GM21381 (cell line): ENCODE results near the gene LMNB1.
"Not testable (repeated sequence)": the region's sequence is repeated elsewhere in the genome, so short reads cannot be mapped to it uniquely, and the experiment has no call there.

Source experiments
- ATAC-seq: cut with Tn5 transposase; IDR thresholded peaks from one replicate; pipeline ENCODE4 v1.9.1; 2021; ENCODE audit warnings: mild to moderate bottlenecking, moderate library complexity; ENCODE audit not compliant: unreplicated experiment

LMNB1 gene, protein sequence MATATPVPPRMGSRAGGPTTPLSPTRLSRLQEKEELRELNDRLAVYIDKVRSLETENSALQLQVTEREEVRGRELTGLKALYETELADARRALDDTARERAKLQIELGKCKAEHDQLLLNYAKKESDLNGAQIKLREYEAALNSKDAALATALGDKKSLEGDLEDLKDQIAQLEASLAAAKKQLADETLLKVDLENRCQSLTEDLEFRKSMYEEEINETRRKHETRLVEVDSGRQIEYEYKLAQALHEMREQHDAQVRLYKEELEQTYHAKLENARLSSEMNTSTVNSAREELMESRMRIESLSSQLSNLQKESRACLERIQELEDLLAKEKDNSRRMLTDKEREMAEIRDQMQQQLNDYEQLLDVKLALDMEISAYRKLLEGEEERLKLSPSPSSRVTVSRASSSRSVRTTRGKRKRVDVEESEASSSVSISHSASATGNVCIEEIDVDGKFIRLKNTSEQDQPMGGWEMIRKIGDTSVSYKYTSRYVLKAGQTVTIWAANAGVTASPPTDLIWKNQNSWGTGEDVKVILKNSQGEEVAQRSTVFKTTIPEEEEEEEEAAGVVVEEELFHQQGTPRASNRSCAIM

DNA sequence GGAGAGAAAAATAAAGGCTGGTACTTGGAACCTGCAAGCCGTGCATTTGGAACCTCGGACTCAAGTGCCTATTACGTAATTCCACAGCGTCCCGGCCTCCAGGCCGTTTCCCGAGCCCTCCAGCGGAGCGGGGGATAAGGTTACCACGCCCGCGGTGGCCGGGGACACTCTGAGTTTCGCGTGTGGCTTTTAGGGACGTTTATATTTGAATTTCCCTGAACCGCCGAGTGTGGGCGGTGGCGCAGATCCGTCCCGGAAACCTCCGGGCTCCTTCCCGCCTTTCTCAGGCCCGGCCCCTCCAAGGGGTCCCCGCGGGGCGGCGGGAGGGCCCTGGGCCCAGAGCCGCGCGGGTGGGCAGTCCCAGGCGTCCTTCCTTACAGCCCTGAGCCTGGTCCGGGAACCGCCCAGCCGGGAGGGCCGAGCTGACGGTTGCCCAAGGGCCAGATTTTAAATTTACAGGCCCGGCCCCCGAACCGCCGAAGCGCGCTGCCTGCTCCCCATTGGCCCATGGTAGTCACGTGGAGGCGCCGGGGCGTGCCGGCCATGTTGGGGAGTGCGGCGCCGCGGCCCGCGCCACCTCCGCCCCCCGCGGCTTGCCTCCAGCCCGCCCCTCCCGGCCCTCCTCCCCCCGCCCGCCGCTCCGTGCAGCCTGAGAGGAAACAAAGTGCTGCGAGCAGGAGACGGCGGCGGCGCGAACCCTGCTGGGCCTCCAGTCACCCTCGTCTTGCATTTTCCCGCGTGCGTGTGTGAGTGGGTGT, at the start of gene LMNB1:
LMNB1 (plus strand) TSS at position 638 of the 758 bp plus-strand sequence. CDS start 373 bp downstream, outside the sequence.
- peak; percentile 66 for ATAC-seq

DNA sequence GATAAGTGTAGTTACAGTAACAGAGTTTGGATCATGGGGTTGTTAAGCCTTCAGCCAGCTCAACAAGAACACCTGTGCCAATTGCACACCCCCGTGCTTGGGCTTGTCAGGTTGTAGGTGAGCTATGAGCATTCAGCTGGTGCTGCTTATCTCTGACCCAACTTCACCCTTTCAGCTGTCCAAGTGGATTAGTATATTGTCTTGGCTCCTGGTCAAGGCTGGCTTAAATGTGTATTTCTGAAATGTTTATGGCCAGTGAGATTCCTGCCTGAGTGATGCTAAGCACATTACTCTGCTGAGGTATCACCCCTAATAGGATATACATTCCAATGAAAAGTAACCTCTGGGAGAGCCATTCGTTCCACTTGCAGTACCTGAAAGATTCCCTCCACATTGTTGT, 44.2 kb upstream of the LMNB1 start:
- ATAC-seq: no peak

DNA sequence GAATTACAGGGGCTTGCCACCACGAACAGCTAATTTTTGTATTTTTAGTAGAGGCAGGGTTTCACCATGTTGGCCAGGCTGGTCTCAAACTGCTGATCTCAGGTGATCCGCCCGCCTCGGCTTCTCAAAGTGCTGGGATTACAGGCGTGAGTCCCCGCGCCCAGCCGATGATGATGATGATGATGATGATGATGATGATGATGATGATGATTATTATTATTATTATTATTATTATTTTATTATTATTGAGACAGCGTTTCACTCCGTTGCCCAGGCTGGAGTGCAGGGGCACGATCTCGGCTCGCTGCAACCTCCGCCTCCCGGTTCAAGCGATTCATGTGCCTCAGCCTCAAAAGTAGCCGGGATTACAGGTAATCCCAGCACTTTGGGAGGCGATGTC, 42.4 kb upstream of the LMNB1 start:
- ATAC-seq: not testable (repeated sequence)

DNA sequence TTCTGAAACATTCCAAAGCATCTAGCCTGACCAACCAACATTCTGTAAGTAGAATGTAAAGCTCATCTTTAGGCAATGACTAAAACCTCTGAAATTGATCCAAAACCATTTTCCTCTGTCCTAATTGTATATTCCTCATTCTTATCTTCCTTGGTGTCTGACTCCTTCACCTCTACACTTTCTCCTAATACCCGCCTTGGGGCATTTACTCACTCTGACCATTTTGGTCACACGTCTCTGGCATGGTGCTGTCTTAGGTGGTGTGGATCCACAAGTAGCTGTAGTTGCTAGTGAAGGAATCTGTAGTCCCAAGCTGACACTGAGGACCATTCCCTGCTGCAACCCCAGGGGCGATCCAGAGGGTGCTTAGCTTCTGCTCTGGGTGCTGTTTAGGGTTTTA, 40.8 kb upstream of the LMNB1 start:
- no peak for ATAC-seq

DNA sequence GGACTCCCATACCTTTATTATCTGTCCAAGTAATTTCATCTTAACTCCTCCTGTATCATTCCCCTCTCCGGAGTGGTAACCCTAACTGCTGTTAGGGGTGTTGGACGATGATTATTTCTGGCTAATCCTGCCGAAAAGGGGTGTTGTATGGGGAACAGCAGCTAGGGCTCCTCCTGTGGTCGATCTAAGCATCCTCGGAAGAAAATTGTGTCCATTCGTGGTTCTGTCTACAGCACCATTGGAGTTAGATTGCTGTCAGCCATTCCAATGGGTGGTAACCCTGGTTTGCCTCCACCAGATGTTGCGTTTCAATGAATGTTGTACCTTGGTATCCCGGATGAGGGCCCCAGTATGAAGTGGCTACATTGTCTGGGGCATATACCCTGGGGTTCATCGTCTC, 35.6 kb upstream of the LMNB1 start:
- no peak for ATAC-seq

DNA sequence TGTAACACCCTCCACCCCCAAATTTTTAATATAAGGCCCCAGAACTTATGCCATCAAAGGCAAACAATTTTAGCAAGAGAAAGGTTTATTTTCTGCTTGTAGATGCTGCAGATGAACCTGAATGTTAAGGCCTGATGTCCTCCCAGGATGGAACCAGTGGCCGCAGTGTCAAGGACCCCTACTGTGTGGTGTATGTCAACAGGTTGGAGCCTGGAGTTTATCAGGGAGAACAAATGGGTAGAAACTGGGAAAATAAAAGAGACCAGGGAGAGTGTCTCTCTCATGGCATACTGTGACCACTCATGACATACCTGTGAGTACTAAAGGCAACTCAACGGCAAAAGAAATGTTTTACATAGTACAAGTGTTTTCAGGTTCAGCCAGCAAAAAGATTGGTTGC, 34.5 kb upstream of the LMNB1 start:
- no peak for ATAC-seq

DNA sequence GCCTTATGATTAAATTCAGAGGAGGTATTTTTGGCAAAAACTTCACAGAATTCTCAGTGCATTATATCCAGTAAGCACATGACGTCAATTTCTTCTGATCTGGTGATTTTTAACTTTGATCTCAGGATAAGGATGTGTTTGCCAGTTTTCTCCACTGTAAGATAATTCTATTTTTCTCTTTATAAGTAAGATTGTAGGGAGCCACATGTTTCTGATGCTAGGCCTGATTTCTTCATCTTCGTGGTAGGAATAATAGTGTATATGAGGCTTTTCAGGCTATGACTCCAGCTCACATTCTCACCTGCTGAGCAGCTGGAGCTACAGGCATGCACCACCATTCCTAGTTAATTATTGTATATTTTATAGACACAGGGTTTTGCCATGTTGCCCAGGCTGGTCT, 32.1 kb upstream of the LMNB1 start:
- ATAC-seq: no peak

DNA sequence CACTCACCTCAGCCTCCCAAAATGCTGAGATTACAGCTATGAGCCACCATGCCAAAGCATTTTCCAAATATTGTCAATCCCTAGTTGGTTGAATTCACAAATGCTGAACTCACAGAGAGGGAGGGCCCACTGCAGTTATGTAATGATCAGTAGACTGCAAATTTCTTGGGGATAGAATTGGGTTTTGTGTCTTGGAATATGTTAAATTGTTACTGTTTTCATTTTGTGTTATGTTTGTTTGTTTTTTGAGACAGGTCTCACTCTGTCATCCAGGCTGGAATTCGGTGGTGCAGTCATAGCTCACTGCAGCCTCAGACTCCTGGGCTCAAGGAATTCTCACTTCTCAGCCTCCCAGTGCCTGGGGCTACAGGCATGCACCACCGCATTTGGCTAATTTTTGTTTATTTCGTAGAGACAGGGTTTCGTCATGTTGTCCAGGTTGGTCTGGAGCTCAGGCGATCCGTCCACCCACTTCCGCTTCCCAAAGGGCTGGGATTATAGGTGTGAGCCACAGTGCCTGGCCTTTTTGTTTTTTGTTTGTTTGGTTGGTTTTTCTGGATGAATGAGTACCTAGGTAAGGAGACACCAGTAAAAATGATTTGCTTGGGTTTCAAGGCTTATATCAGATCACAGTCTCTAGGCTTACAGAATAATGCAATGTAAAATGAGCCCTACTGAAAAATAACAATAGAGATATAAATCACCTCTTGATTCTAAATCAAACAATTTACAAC, 31.5 kb upstream of the LMNB1 start:
- no peak for ATAC-seq

DNA sequence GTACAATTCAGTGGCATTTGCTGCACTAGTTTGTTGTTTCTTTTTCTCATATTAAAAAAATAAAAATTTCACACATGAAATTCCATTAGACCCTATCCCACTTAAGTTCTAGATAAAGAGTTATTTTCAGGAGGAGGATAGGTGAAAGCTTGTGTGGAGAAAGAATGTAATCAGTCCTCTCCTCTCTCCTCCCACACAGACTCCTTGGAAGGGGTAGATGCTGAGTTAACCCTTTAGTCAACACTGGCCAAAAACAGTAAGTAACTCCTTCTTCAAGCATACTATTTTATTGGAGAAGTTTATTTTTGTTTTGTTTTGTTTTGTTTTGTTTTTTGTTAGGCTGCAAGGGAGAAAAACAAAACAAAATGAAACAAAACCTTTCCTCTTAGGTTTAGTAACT, 30.6 kb upstream of the LMNB1 start:
- ATAC-seq: no peak

DNA sequence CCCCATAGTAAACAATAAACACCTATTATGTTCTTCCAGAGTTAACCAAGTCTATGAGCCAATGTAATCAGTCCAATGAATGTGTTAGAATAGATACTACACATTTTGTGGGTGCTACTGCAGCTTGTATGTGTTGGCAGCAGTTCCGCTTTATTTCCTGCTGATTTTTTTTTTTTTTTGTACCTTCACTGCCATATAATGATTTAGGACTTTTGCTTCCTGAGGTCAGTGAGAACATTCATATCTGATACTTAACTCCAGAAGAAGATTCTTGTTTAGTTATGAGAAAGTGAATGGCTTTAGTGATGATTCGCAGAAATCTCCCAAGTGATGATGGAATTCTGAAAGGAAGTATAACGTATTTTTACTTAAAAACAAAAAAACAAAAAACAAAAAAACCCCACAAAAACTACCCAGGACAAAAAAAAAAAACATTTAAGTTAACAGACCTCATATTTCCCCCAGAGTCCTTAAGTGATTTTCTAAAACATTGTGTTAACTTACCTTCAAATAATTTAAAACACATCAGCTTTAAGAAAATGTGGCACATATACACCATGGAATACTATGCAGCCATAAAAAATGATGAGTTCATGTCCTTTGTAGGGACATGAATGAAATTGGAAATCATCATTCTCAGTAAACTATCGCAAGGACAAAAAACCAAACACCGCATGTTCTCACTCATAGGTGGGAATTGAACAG, 24.7 kb upstream of the LMNB1 start:
- no peak for ATAC-seq

DNA sequence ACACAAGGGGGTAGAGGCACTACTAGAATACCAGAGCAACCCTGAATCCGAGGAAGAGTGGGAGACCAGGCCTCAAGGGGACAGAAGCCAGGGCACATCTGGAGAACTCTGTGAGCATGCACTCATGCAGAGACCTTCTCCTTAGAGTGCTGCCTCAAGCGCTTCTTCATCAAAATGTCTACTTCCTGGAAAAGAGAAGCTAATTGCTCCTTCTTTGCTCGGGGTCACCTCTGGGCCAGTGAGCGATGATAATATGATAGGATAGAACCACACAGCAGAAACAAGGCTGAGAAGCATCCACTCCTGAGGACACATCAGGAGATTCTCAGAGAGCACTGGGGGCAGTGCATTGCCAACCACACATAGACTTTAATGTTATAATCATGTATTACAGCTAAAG, 23.7 kb upstream of the LMNB1 start:
- ATAC-seq: no peak

DNA sequence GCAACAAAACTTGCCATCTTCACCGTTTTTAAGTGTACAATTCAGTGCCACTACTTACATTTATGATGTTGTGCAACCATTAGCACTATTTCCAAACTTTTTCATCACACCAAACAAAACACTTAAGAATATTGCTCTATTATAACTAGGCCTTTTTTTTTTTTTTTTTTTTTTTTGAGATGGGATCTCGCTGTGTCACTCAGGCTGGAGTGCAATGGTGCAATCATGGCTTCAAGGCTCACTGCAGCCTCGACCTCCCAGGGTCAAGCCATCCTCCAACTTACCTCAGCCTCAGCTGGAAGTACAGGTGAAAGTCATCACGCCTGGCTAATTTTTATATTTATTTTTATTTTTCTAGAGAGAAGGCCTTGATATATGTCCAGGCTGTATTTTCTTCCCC, 22.3 kb upstream of the LMNB1 start:
- no peak for ATAC-seq

DNA sequence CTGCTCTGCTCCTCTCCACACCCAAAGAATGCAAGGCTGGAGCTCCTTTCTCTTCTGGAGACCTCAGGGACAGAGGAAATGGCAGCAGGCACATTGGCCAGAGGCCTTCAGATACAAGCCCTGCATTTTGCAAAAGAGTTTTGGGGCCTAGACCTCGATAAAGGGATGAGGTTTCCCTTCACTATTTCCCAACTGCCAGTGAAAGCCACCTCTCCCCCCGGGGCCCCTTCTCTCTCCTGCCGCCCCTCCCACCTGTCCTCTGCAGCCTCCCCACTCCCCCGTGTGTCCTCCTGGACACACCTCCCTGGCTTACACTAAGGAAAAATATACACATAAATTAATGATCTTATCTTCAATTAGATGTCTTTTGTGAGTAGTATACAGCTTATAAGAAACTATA, 21.3 kb upstream of the LMNB1 start:
- no peak for ATAC-seq

DNA sequence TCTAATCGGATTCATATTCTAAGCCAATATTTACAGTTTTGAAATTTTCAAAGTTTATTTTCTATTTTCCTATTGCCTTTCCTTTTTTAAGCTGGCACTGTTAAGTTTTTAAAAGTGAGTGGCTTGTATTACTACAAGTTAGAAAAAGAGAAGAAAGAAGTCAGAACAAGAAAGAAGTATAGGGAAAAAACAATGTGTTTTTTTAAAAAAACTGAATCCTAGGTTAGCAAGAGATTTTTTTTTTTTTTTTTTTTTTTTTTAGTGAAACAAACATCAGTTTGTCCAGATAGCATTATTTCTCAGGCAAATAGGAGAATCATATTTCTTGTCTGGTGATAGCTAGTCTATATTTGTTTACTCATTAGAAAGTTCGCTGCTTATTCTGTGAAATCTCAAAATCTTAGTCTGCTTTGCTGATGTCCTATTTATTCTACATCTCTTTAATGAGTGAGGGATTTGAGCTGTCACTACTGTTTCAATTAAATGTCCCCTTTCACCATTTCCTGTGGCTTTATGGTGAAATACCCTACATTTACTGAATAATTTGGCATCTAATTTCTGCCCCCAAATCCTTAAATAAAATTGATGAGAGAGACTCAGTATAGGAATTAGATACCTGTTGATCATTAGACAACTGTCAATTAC, 19.1 kb upstream of the LMNB1 start:
- no peak for ATAC-seq

DNA sequence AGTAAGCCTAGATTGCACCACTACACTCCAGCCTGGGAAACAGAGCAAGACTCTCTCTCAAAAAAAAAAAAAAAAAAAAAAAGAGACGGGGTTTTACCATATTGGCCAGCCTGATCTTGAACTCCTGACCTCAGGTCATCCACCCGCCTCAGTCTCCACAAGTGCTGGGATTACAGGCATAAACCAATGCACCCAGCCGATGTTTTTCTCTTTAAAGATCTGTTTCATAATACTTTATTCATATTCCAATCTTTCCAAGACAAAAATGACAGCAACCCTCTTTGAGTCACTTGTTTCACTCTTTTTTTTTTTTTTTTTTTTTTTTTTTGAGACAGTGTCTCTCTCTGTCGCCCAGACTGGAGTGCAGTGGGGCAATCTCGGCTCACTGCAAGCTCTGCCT, 13.6 kb upstream of the LMNB1 start:
- no peak for ATAC-seq

DNA sequence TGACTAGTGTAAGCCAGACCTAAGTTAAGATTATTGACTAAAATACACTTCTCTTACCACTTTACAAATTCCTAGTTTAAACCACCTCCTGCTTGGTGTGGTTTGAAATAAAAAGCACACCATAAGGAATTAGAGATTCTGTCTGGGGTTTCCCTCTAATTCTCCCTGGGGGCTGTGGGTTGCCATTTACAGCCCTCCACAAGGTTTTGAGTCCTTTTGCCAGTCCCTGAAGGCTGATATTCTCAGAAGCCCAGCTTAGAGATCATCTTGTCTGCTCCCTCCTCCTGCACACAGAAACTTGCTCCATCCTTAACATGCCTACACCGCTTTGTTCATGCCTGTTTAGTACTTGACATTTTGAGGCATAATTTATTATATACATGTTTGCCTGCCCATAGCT, 7.2 kb upstream of the LMNB1 start:
- no peak for ATAC-seq

DNA sequence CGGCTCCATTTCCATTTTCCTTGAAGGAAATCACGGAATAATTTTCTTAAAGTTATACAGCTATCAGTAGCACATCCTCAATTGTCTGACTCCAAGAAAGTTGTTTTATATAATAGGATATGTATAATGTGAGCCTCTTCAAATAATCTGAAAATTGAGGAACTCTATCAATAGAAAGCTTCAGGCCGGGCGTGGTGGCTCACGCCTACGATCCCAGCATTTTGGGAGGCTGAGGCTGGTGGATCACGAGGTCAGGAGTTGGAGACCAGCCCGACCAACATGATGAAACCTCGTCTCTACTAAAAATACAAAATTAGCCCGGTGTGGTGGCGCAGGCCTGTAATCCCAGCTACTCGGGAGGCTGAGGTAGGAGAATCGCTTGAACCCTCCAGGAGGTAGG, 3.4 kb upstream of the LMNB1 start:
- ATAC-seq: not testable (repeated sequence)

DNA sequence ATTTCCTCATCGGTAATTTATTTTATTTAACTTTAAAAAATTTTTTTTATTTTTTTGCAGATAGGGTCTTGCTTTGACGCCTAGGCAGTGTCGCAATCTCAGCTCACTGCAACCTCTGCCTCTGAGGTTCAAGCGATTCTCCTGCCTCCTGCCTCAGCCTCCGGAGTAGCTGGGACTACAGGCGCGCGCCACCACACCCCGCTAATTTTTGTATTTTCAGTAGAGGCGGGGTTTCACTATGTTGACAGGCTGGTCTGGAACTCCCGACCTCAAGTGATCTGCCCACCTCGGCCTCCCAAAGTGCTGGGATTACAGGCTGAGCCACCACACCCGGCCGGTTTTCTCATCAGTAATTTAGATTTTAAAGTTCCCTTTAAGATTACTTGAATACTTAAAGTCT, 2.3 kb upstream of the LMNB1 start:
- not testable (repeated sequence) for ATAC-seq

DNA sequence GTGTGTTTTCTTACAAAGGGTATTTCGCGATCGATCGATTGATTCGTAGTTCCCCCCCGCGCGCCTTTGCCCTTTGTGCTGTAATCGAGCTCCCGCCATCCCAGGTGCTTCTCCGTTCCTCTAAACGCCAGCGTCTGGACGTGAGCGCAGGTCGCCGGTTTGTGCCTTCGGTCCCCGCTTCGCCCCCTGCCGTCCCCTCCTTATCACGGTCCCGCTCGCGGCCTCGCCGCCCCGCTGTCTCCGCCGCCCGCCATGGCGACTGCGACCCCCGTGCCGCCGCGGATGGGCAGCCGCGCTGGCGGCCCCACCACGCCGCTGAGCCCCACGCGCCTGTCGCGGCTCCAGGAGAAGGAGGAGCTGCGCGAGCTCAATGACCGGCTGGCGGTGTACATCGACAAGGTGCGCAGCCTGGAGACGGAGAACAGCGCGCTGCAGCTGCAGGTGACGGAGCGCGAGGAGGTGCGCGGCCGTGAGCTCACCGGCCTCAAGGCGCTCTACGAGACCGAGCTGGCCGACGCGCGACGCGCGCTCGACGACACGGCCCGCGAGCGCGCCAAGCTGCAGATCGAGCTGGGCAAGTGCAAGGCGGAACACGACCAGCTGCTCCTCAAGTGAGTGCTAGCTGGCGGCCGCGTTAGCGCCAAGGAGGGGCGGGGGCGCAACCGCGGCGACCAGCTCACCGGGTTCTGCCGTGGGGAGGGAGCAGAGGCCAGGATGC, 480 bp downstream of the LMNB1 start:
- peak; percentile 16 for ATAC-seq
